Limb (tissue), 2 donors: ENCODE measurements around the gene AP2B1.
"Not testable (repeated sequence)": the region's sequence is repeated elsewhere in the genome, so short reads cannot be mapped to it uniquely, and the experiment has no call there.

Source experiments
- DNase-seq, 2 donors: peaks; one replicate each; pipeline ENCODE4 v3.0.0-alpha.2; 2016; ENCODE audit errors: extremely low spot score in 2 of 2

The AP2B1 gene

DNA sequence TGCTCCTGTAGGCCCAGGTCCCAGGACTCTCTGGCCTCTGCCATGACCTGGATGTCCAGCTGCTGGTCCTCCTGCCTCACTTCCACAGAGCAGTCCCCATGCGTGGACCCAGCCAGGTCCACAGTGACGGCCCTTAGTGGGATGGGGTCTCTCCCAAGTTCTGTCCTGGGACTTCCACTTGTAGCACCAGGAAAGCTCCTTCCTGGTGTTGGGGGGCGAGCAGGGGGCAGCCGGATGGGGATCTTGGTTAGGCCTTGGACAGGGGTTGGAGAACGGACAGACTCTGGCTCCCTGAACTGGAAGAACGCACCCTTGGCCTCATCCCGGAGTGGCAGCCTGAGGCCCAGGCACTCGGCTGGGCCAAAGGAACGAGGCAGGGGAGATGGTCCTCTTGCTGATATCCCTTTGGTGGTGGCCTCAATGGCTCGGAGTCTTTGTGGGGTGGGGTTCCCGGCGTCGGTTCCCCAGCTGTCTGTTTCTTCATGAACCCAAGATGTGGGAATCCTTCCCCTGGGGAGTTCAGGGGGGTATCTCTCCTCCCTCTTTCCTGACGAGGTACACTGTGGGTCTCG is 158.7 kb downstream of the AP2B1 start:
- no peak for DNase-seq

DNA sequence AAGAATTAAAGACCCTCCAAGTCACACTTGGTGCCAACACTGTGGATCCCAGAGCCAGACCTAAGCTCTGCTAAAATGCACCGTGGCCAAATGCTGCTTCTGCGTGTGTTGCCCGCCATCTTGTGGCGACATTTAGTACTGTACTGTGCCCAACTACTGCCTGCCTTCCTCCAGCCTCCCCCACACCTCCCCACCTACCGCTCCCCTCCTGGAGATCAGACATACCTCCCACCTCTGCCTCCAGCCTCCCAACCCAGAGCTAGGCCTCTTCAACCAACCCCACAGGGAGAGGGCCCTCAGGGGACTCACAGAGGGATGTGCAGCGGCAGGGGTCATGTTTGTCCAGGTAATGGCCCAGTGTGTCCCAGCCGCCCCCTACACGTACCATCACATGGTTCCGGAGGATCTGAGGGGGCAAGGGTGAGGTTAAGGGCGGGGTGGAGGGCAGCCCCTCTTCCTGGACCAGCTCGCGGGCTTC is 160.5 kb downstream of the AP2B1 start:
- peak; percentile 77 to 84 for DNase-seq

DNA sequence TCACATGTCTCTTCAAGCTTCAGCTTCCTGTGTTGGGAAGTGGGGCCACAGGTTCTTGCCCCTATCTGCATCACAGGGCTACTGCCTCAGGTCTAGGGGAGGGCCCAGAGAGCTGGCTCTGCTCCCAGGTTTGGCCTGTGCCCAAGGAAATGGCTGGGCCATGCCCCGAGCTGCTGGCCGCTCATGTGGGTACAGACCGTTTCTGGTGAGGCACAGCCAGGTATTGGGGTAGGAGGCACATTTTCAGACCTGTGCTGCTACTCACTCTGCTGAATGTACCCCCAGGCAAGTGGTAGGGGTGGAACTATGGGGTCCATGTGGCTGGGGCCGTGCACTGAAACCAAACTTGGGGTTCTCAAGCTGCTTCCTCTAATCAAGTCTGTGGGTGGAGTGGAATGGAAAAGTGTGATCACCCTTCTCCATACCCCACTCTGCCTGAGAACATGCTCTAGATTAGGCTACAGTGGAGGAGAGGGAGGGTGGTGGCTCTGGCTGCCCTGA is 161.3 kb downstream of the AP2B1 start:
- DNase-seq: no peak

DNA sequence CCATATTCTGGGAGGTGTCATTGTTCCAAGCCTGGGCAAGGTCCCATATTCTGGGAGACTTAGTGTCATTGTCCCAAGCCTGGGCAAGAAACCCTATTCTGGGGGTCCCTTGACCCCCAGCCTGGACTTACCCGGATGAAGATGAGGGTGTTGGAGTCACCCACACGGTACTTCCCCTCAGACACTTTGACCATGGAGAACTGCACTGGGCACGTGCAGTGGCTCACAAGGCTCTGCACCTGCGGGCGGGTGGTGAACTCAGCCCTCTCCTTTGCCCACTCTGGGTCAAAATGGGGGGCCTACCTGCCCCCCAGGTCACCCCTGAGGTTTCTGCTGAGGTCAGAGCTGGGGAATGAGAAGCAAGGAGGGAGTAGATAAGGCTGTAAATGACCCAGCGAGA is 161.9 kb downstream of the AP2B1 start:
- DNase-seq: no peak

DNA sequence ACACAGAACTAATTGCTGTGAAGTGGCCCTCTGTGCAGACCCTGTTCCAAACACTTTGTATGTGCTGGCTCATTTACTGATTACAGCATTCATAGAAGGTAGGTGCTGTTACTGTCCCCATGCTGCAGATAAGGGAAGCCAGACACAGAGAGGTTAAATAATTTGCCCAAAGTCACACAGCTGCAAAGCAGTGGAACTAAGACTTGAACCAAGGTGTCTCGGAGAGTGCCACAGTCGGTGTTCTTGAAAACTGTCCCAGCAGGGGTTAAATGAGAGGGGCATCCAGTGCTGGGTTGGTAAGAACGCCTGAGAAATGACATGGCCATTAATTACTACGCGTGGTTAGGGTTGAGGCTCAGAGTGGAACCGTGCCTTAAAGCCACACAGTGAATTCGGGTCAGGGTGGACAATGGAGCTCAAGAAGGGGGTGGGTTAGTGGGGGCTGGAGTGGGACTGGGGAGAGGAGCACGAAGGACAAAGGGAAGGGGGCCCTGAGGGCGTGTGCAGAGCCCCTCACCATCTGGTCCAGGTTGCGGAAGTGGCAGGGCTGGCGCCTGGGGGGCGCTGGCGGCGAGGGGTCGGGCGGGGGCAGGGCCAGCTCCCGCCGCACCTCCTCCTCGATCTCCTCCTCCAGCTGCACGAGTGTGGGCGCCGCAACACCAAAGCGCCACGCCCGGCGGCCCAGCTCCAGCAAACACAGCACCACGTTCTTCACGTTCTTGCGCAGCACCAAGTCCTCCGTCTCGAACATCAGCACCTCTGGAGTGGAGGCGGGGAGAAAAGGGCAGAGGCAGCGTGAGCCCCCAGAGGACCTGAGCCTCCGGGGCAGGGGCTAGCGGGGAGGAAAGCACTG is 162.7 kb downstream of the AP2B1 start:
- DNase-seq: no peak

DNA sequence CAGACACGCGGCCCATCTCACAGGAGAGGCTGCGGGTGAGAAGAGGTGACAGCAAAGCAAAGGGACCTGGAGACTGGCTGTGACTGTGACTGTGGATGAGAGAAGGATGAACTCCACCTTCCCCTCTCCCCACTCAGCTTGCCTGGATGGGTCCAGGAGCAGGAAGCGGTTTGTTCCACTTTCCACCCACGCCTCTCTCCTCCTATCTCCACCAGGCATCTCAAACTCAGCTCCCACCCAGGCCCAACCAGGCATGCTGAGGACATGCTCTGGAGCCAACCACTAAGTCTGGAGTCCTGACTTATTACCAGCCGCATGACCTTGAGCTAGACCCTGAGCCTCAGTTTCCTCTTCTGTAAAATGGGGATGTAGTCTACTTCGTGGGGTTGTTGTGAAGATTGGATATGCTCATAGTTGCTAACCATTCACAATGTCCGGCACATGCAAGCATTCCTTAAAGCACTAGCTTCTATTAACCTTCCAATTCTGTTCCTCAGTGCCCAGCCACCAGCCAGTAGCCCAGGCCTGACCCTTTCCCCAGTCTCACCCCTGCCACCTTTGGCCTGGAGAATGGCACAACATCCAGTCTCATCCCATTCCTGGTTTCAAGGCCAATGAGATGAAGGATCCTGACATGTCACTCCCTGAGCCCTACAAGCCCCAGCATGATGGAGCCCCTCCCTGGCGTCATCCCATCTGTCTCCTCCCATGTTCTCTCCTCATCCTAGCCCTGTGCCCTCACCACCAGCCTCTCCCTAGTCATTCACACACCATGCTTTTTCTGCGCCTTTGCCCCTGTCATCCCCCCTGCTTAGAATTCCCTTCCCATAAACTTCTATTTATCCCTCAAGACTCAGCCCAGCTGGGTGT is 163.6 kb downstream of the AP2B1 start:
- no peak for DNase-seq

DNA sequence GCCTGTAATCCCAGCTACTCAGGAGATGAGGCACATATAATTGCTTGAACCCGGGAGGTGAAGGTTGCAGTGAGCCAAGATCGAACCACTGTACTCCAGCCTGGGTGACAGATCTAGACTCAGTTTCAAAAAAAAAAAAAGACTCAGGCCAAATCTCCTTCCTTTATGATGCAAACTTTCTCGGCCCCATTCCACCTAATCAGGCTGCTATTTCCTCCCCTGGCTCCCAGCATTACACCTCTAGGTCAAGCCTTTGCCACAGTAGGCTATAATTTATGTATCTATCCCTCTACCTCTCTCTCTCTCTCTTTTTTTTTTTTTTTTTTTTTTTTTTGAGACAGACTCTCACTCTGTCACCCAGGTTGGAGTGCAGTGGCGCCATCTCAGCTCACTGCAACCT is 164.4 kb downstream of the AP2B1 start:
- not testable (repeated sequence) for DNase-seq

DNA sequence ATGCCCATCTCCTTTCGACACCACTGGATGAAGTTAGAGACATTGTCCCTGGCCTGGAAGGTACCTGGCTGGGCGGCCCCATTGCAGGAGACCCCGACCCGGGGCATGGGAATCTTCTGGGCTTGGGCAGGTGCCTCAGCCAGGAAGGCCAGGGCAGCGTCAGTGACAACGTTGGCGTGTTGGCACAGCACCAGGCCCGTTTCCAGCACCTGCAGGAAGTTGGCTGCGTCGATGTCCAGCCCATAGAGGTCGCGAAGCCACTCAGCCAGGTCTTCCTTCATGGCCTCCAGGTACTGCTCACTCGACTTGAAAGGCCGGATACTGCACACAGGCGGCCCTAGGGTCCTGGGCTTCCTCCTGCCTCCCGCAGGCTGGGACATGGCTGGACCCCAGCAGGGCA is 165.3 kb downstream of the AP2B1 start:
- no peak for DNase-seq

DNA sequence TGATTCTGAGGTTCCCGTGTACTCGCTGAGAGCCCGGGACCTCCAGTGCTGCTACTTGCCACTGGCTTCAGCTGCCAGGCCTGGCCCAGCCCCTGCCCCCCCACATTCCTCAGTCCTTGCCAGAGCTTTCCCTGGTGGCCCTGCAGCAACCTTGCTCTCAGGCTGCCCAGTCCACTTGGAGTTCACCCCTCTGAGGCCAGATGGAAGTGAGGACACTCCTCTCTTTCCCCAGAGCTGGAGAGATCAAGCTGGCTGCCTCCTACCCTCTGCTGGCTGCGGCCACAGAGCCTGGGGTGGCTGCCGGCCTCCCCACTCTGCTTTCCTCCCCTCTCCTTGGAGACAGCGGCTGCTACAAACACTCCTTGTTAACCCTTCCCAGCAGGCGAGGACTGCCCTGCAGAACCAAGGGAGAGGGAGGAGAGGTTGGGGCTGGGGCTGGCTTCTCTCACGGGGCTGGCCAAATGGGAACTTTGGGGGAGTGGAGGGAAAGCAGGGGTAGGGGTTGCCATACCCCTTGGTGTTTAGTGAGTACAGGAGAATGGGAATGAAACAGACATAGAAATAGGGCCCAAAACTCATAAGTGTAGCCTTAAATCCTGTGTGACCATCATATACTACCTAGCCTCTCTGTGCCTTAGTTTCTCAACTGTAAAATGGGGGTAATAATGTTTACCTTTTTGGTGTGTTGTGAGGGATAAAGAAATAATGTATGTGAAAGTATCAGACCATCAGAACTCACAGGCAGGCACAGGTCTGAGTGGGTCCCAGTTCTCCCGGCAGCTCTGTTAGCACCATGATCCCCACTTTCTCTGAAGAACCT is 166.0 kb downstream of the AP2B1 start, which contains the start of gene GAS2L2:
TSS of gene GAS2L2 (minus strand) at position 295 of the 820 bp plus-strand sequence. CDS start 389 bp downstream, outside the sequence.
- DNase-seq: no peak

DNA sequence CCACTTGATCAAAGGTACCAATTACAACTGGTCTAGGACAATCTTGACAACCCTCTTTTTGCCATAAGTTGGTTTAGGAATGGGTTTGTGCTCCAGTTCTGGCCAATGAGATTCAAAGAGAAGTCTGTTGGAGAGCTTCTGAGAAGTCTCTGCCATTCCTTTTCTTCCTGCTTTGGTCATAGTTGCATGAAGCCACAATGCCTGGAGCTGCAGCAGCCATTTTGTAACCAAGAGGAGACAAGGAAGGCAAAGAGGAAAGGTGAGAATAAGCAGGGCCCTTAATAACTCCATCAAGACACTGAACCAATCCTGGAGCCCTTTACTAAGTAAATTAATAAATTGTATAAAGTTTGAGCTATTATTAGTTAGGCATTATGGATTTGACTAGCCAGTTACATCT is 170.1 kb downstream of the AP2B1 start:
- no peak for DNase-seq

DNA sequence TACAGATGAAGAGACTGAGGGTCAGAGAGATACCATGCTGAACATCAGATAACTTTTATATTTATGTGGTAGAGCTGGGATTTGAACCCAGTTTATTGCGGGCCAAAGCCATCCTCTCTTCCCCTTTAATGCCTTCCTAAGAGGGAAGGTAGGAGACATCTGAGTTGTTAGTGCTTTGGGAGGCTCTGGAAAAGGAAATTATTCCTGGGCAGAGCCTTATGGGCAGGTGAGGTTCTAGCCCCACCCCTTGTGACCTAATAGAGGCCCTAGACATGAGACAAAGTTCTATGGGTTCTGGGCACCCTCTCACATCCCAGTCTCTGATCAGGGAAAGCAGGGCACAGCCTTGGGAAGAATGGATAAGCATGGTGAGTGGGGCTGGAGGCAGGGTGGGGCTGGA is 173.5 kb downstream of the AP2B1 start, which contains the start of gene C17orf50:
TSS of gene C17orf50 (plus strand) at position 301 of the 400 bp plus-strand sequence. CDS start at position 356, 55 bp downstream.
- no peak for DNase-seq

DNA sequence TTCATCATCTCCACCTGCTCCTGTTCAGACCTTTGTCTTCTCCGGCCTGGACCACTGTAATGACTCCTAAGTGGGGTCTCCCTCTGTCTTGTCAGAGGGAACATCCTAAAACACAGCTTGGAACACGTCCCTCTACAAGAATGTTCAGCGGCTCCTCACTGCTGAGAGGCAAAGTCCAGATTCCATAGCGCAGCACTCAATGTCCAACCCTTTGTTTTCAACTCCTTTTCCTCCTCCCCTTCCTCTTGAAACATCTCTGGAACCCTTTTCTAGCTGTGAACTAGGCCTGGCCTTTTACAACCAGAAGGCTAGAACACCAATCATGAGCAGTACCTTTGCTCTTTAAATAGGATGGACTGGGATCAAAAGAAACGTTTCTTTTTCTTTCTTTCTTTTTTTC is 174.5 kb downstream of the AP2B1 start:
- no peak for DNase-seq

DNA sequence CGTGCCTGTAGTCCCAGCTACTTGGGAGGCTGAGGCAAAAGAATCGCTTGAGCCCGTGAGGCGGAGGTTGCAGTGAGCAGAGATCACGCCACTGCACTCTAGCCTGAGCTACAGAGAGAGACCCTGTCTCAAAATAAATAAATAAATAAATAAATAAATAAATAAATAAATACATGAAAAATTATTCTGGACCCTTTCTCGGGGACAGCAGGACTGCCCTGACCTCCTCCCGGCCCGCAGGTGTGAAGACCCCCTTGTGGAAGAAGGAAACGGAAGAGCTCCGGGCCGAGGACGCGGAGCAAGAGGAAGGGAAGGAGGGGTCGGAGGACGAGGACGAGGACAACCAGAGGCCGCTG is 176.6 kb downstream of the AP2B1 start:
- DNase-seq: no peak

DNA sequence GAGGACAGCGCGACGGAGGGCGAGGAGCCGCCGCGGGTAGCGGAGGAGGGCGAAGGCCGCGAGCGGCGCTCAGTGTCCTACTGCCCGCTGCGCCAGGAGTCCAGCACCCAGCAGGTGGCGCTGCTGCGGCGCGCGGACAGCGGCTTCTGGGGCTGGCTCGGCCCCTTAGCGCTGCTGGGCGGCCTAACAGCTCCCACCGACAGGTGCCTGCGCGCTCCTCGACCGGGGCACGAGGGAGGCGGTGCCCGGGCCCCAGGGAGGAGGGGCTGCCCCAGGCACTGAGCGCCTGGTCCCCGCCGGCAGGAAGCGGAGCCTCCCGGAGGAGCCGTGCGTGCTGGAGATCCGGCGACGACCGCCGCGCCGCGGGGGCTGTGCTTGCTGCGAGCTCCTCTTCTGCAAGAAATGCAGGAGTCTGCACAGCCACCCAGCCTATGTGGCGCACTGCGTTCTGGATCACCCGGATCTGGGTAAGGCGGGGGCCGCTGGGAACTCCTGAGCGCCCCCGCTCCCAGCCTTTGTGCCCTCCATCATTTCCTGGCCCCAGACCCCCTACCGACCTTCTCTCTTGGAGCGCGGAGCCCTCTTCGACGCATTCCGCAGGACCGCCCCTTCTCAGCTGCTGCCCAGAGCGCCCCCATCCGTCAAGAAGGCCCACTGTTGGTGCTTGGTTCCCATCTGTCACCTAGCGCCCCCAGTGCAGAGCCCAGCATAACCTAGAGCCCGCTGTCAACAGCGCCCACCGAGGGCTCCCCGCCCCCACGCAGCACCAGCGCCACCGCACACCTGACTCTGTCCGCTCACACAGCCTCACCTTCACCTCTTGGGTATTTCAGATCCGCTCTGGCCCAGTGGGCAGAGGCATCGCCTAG is 177.2 kb downstream of the AP2B1 start:
- peak; percentile 84 to 93 for DNase-seq

DNA sequence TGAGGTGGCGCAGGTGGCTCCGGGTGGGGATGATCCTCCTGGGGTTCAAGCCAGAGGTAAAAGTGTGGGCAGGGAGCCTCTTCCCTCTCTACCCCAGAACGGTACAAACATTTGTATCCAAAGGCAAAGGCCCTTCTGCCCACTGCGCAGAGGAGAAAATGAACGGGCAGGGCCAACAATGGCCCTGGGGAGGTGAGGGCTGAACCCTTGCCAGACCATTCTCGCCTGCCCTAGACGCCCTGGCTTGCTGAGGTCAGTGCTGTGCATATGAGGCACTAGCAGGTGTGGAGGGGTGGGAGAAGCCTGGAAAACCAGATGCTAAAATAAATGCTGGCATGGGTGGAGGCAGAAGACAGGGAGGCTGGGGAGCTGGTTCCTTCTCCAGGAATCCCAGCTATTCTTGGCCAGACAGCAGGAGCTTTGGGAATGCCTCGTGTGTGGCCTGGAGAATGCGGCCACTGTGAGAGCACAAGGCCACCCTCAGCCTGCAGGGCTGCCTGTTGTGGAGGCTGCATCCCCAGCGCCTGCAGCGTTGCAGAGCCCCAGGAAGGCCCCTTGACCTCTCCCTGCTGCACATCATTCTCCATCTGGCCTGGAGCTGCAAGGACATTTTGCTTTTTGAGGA is 178.1 kb downstream of the AP2B1 start:
- no peak for DNase-seq

DNA sequence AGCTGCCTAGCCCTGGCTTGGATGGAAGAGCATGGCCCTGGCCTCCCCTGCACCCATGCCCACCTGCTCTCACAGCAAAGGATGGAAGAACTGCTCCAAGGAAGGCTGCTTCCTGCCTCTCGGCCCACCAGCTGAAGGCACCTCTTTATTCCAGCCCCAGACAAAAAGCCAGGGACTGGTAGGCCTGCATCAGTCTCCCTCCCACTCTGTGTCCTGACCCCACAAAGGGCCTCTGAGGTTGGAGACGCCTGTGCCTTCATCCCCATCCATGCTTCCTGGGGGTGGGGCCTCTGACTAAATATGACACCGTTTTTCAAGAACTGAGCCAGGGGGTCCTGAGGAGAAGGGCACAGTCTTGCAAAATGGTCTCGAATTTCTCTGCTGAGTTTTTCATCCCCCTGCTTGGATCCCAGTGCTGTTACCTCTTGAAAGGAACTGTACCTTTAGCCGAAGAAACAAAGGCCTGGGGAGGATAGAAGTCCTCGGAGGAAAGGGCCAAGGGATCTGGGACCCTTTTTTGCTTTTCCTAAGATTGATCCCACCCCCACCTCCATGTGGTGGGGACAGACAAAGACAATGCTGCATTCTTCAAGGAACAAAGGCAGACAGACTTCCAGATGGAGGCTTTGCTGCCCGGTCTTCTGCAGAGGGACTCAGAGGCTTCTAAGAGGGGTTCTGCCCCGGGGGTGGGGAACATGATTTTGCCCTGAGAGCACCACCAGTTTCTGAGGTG is 178.8 kb downstream of the AP2B1 start:
- DNase-seq: no peak

DNA sequence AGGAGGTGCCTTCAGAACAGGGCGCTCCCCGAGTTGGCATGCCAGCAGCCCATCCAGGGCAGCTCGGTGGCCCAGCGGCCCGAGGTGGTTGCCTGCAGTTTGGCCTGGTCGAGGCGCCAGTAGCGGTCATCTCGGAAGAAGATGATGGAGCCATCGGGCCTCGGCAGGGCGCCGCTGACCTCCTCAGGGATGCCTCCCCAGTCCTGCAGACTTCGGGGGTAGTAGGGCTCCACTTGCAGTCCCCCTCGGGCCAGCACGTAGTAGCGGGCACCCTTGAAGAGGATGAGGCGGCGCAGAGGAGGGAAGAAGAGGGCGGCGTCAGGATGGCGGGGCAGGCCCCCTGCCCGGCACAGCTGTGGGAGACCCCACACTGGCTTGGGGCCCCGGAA is 179.4 kb downstream of the AP2B1 start:
- DNase-seq: no peak

DNA sequence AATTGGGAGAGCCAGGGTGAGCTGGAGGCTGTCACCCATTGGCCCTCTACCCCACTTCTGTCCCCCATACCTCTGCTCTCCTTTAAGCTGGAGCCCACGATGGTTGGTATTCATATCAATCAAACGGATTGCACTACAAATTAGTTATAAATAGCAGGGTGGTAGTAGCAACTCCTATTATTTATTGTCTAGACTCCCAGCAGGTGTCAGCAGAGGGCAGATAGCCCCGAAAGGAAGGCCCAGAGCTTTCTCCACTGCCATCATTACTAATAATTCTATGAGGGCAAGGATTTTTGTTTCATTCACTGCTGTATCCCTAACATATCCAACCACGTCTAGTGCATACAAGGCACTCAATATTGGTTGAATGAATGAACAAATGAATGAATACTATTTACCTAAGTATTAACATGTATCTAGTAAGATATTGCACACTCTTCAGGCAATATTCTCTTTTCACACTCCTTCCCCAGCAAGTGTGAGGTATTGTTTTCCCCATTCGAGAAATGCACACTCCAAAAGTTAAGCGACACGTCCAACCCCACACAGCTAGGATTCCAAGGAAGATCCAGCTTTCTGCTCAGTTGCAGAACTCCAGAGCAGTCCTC is 179.9 kb downstream of the AP2B1 start:
- no peak for DNase-seq
